ENCODE data around the gene AHR. TPM values are rescaled to one million over a fixed set of nuclear protein-coding genes. Genes with fewer than 3 reads are reported as not detected.

Gene AHR
- total RNA-seq, 2 donors from 2014 or later, result 30.3 to 48.9 TPM

DNA sequence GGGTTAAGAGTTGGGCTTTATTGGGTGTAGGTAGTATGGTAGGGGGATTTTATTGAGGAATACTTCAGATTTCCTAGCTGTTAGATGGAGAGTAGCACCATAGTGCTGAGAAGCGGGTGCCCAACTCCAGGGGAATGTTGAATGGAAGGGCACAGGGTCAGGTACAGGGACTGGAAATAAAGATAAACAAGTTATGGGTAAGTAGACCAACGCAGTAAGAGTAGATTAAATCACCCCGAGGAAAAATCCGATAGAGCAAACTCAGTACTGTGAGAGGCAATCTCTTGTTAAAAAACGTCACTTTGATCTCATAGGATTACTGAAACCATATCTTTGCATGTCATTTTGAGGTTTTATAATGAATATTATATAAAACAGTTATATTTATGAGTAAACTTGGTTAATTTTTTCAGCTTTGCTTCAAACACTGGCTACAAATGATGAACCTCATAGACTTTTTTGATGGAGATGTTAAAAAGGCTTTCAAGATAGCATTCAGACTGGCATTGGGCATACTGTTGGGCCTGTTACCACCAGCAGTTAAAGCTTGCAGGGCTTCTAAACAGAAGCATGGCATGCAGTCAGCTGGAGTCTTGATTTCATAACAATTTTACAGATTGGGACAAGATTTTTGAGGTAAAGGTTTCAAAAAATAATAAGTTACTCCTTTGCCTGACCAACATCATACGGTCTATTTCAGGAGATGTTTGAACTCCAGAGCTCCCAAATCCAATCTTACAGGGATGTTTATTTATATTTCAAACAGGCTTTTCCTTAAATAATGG, 7.1 kb downstream of the AHR start:
- DNase-seq, result no peak
- Histone ChIP-seq H3K9ac (ENCODE audit: low read depth in 2 of 2, low read length in 2 of 2) (no peak overlapping the region), H3K4me1 (peaks cover 13% of the 10 kb centered on the region), H3K4me3 (no peak overlapping the region), H3K27me3 (no peaks in the 10 kb centered on the region), H3K36me3 (no peaks in the 10 kb centered on the region), H3K27ac (peak overlapping the region; percentile 10), H3K9me3 (no peaks in the 10 kb centered on the region)
- intact Hi-C loops (cut with DNase I), result loop anchor here (10.0 kb wide), 1 partner anchor 249 kb away; no protein-coding TSS in a partner anchor
- TF ChIP-seq, protein P1, sequence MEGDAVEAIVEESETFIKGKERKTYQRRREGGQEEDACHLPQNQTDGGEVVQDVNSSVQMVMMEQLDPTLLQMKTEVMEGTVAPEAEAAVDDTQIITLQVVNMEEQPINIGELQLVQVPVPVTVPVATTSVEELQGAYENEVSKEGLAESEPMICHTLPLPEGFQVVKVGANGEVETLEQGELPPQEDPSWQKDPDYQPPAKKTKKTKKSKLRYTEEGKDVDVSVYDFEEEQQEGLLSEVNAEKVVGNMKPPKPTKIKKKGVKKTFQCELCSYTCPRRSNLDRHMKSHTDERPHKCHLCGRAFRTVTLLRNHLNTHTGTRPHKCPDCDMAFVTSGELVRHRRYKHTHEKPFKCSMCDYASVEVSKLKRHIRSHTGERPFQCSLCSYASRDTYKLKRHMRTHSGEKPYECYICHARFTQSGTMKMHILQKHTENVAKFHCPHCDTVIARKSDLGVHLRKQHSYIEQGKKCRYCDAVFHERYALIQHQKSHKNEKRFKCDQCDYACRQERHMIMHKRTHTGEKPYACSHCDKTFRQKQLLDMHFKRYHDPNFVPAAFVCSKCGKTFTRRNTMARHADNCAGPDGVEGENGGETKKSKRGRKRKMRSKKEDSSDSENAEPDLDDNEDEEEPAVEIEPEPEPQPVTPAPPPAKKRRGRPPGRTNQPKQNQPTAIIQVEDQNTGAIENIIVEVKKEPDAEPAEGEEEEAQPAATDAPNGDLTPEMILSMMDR (IDR thresholded peaks at IDR 0.05), result no peak

DNA sequence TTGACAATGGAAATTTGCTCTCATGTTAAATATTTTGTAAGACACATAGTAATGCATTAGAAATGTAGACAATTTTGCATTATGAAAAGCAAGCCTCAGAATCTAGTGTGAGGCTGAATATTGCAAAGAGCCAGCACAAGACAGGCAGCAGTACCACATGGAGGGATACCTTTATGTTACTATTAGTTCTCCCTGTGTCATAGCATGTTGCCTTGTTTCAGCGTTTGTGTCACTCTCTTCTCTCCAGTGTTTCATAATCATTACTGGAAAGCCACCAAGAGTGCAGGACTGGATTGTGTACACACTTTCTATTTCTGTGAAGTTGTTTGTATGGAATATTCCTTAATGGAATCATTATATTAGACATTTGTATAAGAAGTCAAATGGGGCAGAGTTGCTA, 8.5 kb downstream of the AHR start:
- intact Hi-C loops (cut with DNase I), result loop anchor here (10.0 kb wide), 1 partner anchor 248 kb away; no protein-coding TSS in a partner anchor
- TF ChIP-seq, protein P1 (IDR thresholded peaks at IDR 0.05), result no peak
- Histone ChIP-seq H3K4me1 (peaks cover 13% of the 10 kb centered on the region), H3K9me3 (no peaks in the 10 kb centered on the region), H3K27me3 (no peaks in the 10 kb centered on the region), H3K27ac (peak overlapping the region; percentile 51), H3K9ac (ENCODE audit: low read depth in 2 of 2, low read length in 2 of 2) (no peak overlapping the region), H3K4me3 (no peak overlapping the region), H3K36me3 (no peaks in the 10 kb centered on the region)
- no peak for DNase-seq

DNA sequence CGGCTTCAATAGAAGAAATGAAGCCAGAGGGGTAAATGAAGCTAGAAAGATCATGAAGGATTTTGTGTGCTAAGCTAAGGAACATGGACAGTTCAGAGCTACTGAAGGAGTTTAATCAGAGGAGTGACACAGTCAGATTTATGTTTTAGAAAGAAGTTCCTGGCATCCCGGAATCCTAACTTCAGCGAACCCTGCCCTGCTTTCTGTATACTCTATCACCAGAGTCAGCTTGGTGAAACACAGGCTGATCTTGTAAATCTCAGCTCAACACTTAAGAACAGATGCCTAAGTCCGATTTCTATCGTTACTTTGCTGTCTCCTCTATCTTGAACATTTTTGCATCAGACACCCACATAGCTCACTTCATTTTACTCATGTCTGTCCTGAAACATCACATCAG, 9.1 kb downstream of the AHR start:
- peaks cover 13% of the 10 kb centered on the region for H3K4me1 ChIP-seq
- H3K36me3 ChIP-seq, result no peaks in the 10 kb centered on the region
- H3K9me3 ChIP-seq, result no peaks in the 10 kb centered on the region
- DNase-seq, result no peak
- intact Hi-C loops (cut with DNase I), result loop anchor here (10.0 kb wide), 1 partner anchor 247 kb away; no protein-coding TSS in a partner anchor
- H3K9ac ChIP-seq (ENCODE audit: low read depth in 2 of 2, low read length in 2 of 2), result no peak overlapping the region
- TF ChIP-seq, protein P1 (IDR thresholded peaks at IDR 0.05), result no peak
- H3K4me3 ChIP-seq, result no peak overlapping the region
- peak overlapping the region; percentile 51 for H3K27ac ChIP-seq
- H3K27me3 ChIP-seq, result no peaks in the 10 kb centered on the region

DNA sequence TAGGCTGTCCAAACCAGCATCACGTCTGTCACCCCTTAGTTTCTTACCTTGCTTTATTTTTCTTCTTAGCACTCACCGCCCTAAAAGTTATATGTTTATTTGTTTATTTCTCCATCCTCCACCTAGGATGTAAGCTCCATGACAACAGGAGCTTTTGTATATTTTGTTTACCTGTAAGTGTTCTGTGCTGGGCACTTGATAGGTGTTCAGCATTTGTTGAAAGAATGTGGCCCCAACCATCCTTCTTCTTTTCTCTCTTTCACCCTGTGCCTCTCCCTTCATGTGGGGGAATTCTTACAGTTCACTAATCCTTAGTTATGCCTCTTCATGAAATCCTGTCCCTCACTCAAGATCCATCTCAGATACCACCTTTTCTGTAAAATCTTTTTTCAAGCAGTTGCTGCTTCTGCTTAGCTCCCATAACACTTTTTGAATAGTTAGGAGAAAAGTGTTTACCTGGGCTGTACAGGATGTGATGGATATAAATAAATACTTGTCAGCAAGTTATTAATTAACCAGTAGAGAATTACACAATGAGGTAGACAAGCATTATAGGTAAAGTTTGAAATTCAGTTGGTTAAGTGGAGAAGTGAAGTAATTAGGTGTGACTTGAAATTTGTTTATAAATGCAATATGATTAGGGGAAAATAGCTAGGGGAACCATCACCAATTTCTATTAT, 9.7 kb downstream of the AHR start:
- Histone ChIP-seq H3K9ac (ENCODE audit: low read depth in 2 of 2, low read length in 2 of 2) (no peak overlapping the region), H3K9me3 (no peaks in the 10 kb centered on the region), H3K4me1 (peaks cover 13% of the 10 kb centered on the region), H3K27ac (peak overlapping the region; percentile 51), H3K27me3 (no peaks in the 10 kb centered on the region), H3K4me3 (no peak overlapping the region), H3K36me3 (no peaks in the 10 kb centered on the region)
- DNase-seq, result no peak
- intact Hi-C loops (cut with DNase I), result loop anchor here (10.0 kb wide), 1 partner anchor 247 kb away; no protein-coding TSS in a partner anchor
- TF ChIP-seq, protein P1 (IDR thresholded peaks at IDR 0.05), result no peak

DNA sequence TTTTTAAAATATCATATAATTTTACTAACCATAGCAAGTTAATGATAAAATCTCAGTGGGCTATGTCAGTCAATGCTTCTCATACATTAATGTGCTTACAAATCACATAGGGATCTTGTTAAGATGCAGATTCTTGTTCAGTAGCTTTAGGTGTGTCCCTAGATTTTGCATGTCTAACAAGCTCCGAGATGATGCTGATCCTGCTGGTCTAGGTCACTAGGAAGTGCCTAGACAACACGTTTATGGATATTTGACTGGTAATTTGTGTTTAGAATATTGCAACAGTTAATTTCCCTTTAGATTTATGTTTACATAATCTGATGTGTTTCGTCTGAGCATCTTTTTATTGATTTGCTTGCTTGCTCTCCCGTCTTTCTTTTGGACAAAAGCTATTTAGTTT, 12.7 kb downstream of the AHR start:
- no peak for DNase-seq
- TF ChIP-seq, protein P1 (IDR thresholded peaks at IDR 0.05), result no peak
- Histone ChIP-seq H3K4me1 (no peaks in the 10 kb centered on the region), H3K9me3 (no peaks in the 10 kb centered on the region), H3K9ac (ENCODE audit: low read depth in 2 of 2, low read length in 2 of 2) (no peak overlapping the region), H3K4me3 (no peak overlapping the region), H3K36me3 (no peaks in the 10 kb centered on the region), H3K27me3 (no peaks in the 10 kb centered on the region), H3K27ac (no peak overlapping the region)
- intact Hi-C loops (cut with DNase I), result loop anchor here (10.0 kb wide), 1 partner anchor 64 kb away; no protein-coding TSS in a partner anchor

All from colonic mucosa (tissue), 4 donors.